T-cell (primary cell): Measurements from ENCODE around the gene ATP10D. TPM values are rescaled to one million over a fixed set of nuclear protein-coding genes. Genes with fewer than 3 reads are reported as not detected.
A peak's percentile ranks its signal among the peaks of the same experiment; 100 is the strongest.

Experiments used
- ATAC-seq, 4 experiments: fragments of 200-7000 bp in 3 of 4; fragments of 150-1000 bp in 1 of 4; cut with Tn5 transposase; replicated peaks in 1 of 4; 1 replicate in 3 of 4; 2 replicates in 1 of 4; pipeline ENCODE4 v1.10.0; 2021; ENCODE audit warnings: moderate library complexity in 3 of 4, mild to moderate bottlenecking in 2 of 4, moderate number of reproducible peaks in 1 of 4
- CTCF ChIA-PET, 2 donors: fragments of 300-600 bp; sonication (Branson Sonifier 250); formaldehyde crosslinking; loops; one replicate each; lab custom pipeline; 2022; ENCODE audit warnings: antibody characterized with exemption in 2 of 2; lab: Charles Lee
- POLR2A ChIA-PET, 2 donors: fragments of 300-600 bp; sonication (Branson Sonifier 250); formaldehyde crosslinking; loops; one replicate each; lab custom pipeline; 2022; ENCODE audit warnings: antibody characterized with exemption in 2 of 2; lab: Charles Lee
- DNase-seq, 35 experiments: peaks; one replicate each; pipeline versions ENCODE4 v3.0.0 to v3.0.0-alpha.2; 2013 to 2023
- H3K27ac ChIP-seq: one replicate; pipeline ENCODE4 v1.5.1; 2013; ENCODE audit warnings: low read length
- H3K27me3 ChIP-seq, 2 experiments: replicated peaks in 1 of 2; 1 replicate in 1 of 2; 2 replicates in 1 of 2; pipeline versions ENCODE4 v1.6.1 to v1.7.0; 2013; ENCODE audit warnings: low read length in 1 of 2, mixed read lengths in 1 of 2; ENCODE audit not compliant: control insufficient read depth in 2 of 2, insufficient read depth in 2 of 2; ENCODE audit errors: extremely low read depth in 1 of 2
- H3K36me3 ChIP-seq, 2 donors: 1 replicate in 1 of 2; 2 replicates in 1 of 2; pipeline versions ENCODE4 v1.6.1 to v1.7.0; 2013; ENCODE audit warnings: low read length in 1 of 2; ENCODE audit not compliant: control insufficient read depth in 2 of 2, insufficient read depth in 1 of 2; ENCODE audit errors: extremely low read depth in 1 of 2
- H3K4me1 ChIP-seq, 2 experiments: 1 replicate in 1 of 2; 2 replicates in 1 of 2; pipeline versions ENCODE4 v1.6.1 to v1.7.0; 2013; ENCODE audit warnings: low read length in 2 of 2, mixed read lengths in 1 of 2; ENCODE audit not compliant: insufficient read depth in 2 of 2, control insufficient read depth in 1 of 2; ENCODE audit errors: extremely low read depth in 1 of 2
- H3K4me3 ChIP-seq, 2 donors: 1 replicate in 1 of 2; 2 replicates in 1 of 2; pipeline versions ENCODE4 v1.5.1 to v1.7.0; 2013; ENCODE audit warnings: mild to moderate bottlenecking in 2 of 2, low read length in 1 of 2, moderate library complexity in 1 of 2; ENCODE audit not compliant: control insufficient read depth in 1 of 2; ENCODE audit errors: extremely low read depth in 1 of 2
- H3K9me3 ChIP-seq: 2 replicates; pipeline ENCODE4 v1.7.0; 2013
- H3K27ac Mint-ChIP-seq, 2 donors: one replicate each; pipeline ENCODE4 v1.8.0; 2020 to 2021; ENCODE audit warnings: mild to moderate bottlenecking in 2 of 2, mixed read lengths in 2 of 2
- H3K27me3 Mint-ChIP-seq, 2 donors: one replicate each; pipeline ENCODE4 v1.8.0; 2021 to 2022; ENCODE audit warnings: mixed read lengths in 2 of 2
- H3K36me3 Mint-ChIP-seq: one replicate; pipeline ENCODE4 v1.8.0; 2021; ENCODE audit warnings: mixed read lengths
- H3K4me1 Mint-ChIP-seq, 3 donors: one replicate each; pipeline ENCODE4 v1.8.0; 2020 to 2022; ENCODE audit warnings: mixed read lengths in 3 of 3, mild to moderate bottlenecking in 1 of 3
- H3K4me3 Mint-ChIP-seq, 3 donors: one replicate each; pipeline ENCODE4 v1.8.0; 2020 to 2022; ENCODE audit warnings: mild to moderate bottlenecking in 3 of 3, mixed read lengths in 3 of 3, moderate library complexity in 3 of 3
- H3K9me3 Mint-ChIP-seq, 3 donors: one replicate each; pipeline ENCODE4 v1.8.0; 2020 to 2022; ENCODE audit warnings: mixed read lengths in 3 of 3
- WGBS: methylation state at CpG from one replicate; pipeline ENCODE4 v1.1.5; 2013; ENCODE audit warnings: missing lambda C conversion rate; ENCODE audit not compliant: insufficient coverage; 5-methylcytosine and 5-hydroxymethylcytosine counted together
- total RNA-seq, 35 experiments: library from RNA in 6 of 35; stranded (reverse) in 6 of 35; fragments of 120-200 nt in 1 of 35; gene quantifications; one replicate each; pipeline versions ENCODE4 v1.2.1 to v1.2.4 and lab custom pipeline; 2013 to 2026

The ATP10D gene
- total RNA-seq, 5 donors from 2014 or later (not counting 1 experiment from before 2014, with no cell fraction given), result 2.3 to 8.0 (median 5.0) TPM

- Histone ChIP-seq H3K36me3 (no peaks in the 10 kb centered on the region), H3K9me3 (no peaks in the 10 kb centered on the region), H3K4me1 (no peaks in the 10 kb centered on the region), H3K27me3 (no peaks in the 10 kb centered on the region), H3K4me3 (no peak overlapping the region), H3K27ac (no peak overlapping the region)
- H3K27me3 Mint-ChIP-seq, result no peaks in the 10 kb centered on the region
- DNase-seq, result no peak
- WGBS, result no CpG with 5 or more reads among the region's 3 CpGs
- H3K36me3 Mint-ChIP-seq, result no peaks in the 10 kb centered on the region
- POLR2A ChIA-PET, result no interaction called here
- no peak for ATAC-seq
- CTCF ChIA-PET, result no interaction called here
- H3K9me3 Mint-ChIP-seq, result no peaks in the 10 kb centered on the region
- peaks cover 4 to 6% (median 5%) of the 10 kb centered on the region in 3 donors for H3K4me1 Mint-ChIP-seq
- no peak overlapping the region for H3K27ac Mint-ChIP-seq
- no peak overlapping the region for H3K4me3 Mint-ChIP-seq
Measured at GRCh38 chr4:47505666-47506065, 20.6 kb downstream of the ATP10D start.

DNA sequence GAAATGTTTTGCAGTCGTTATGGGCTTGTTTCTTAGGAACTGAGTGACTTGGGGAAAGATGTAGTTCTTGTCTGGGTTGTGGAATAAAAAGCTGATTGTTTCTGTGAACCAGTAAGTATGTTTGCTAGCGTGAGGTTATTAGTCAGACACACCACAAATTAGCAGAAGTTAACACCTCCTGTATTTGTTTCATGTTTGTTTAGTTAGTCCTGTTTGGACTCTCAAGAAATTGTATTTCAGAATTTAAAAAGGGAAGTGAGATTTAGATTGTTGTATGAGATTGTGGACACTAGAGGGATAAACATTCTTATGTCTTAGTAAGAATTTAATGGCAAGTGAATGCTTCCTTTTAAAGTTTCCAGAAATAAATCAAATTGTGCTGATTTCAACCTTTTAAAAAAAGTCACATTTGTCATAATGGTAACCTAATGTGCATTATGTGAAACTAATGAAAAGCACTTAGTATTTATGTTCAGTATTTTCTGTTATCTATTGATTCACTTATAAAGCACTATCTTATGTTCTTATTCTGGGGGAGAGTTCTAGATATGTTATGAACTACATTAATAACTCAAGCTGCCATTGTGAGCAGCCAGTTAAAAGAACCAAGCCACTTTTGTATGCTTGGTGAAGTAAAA is 25.6 kb downstream of the ATP10D start:
- DNase-seq, result no peak
- Mint-ChIP-seq H3K4me1 (peaks cover 7 to 16% (median 13%) of the 10 kb centered on the region in 3 donors), H3K9me3 (no peaks in the 10 kb centered on the region), H3K4me3 (no peak overlapping the region), H3K36me3 (peaks cover 19% of the 10 kb centered on the region), H3K27ac (peak overlapping the region in 1 of 2 donors; percentile 41), H3K27me3 (no peaks in the 10 kb centered on the region)
- no peaks in the 10 kb centered on the region for H3K4me1 ChIP-seq
- H3K27me3 ChIP-seq, result no peaks in the 10 kb centered on the region
- WGBS, result 60% methylated on average over 1 of the region's 2 CpGs
- no peaks in the 10 kb centered on the region for H3K9me3 ChIP-seq
- no peaks in the 10 kb centered on the region for H3K36me3 ChIP-seq
- ChIA-PET POLR2A (no interaction called here), CTCF (interaction anchor here in 1 of 2 donors (1.4 kb wide), 1 partner anchor 47 kb away, joined by 3 read pairs; the partner anchor contains the start of gene COMMD8)
- H3K27ac ChIP-seq, result no peak overlapping the region
- H3K4me3 ChIP-seq, result no peak overlapping the region
- no peak for ATAC-seq

DNA sequence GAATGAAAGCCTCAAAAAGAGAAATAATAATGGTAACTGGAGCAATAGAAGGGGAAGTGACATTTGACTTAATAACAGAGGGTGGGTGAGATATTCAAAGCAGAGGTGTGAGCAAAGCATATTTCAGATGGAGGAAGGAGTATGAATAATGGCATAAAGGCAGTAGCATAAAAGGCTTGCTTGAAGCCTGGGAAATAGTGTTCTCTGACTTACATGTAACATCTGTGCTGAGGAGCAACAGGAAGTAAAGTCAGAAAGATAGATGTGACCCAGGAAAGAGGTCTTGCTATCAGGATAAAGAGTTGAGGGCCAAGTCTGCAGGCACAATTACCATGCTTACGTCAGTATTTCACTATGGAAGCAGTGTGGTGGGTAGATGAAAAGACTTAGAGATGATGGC is 28.4 kb downstream of the ATP10D start:
- H3K4me1 Mint-ChIP-seq, result peaks cover 7 to 16% (median 13%) of the 10 kb centered on the region in 3 donors
- H3K4me3 Mint-ChIP-seq, result no peak overlapping the region
- WGBS, result 89% methylated on average over 1 of the region's 1 CpG
- H3K9me3 Mint-ChIP-seq, result no peaks in the 10 kb centered on the region
- no peak overlapping the region for H3K27ac Mint-ChIP-seq
- ChIA-PET CTCF (no interaction called here), POLR2A (no interaction called here)
- peaks cover 19% of the 10 kb centered on the region for H3K36me3 Mint-ChIP-seq
- no peak overlapping the region for H3K4me3 ChIP-seq
- ATAC-seq (no peak), DNase-seq (no peak)
- H3K27me3 Mint-ChIP-seq, result no peaks in the 10 kb centered on the region
- H3K4me1 ChIP-seq, result no peaks in the 10 kb centered on the region
- no peaks in the 10 kb centered on the region for H3K27me3 ChIP-seq
- no peak overlapping the region for H3K27ac ChIP-seq
- no peaks in the 10 kb centered on the region for H3K36me3 ChIP-seq
- H3K9me3 ChIP-seq, result no peaks in the 10 kb centered on the region

GRCh38 chr4:47519239-47519883 is 34.3 kb downstream of the ATP10D start:
- H3K27ac ChIP-seq, result no peak overlapping the region
- ChIA-PET POLR2A (no interaction called here), CTCF (interaction anchor here in 1 of 2 donors (0.6 kb wide), 1 partner anchor 45 kb away, joined by 3 read pairs; no protein-coding TSS in a partner anchor)
- peaks cover 10% of the 10 kb centered on the region for H3K36me3 Mint-ChIP-seq
- H3K9me3 Mint-ChIP-seq, result no peaks in the 10 kb centered on the region
- H3K4me1 Mint-ChIP-seq, result peaks cover 8 to 10% (median 9%) of the 10 kb centered on the region in 3 donors
- H3K36me3 ChIP-seq, result no peaks in the 10 kb centered on the region
- ATAC-seq (peak in 1 of 4 experiments; percentile 35), DNase-seq (no peak)
- H3K4me3 ChIP-seq, result no peak overlapping the region
- H3K9me3 ChIP-seq, result no peaks in the 10 kb centered on the region
- WGBS, result no CpG with 5 or more reads among the region's 3 CpGs
- no peaks in the 10 kb centered on the region for H3K27me3 Mint-ChIP-seq
- no peak overlapping the region for H3K4me3 Mint-ChIP-seq
- no peaks in the 10 kb centered on the region for H3K27me3 ChIP-seq
- H3K27ac Mint-ChIP-seq, result no peak overlapping the region
- no peaks in the 10 kb centered on the region for H3K4me1 ChIP-seq

DNA sequence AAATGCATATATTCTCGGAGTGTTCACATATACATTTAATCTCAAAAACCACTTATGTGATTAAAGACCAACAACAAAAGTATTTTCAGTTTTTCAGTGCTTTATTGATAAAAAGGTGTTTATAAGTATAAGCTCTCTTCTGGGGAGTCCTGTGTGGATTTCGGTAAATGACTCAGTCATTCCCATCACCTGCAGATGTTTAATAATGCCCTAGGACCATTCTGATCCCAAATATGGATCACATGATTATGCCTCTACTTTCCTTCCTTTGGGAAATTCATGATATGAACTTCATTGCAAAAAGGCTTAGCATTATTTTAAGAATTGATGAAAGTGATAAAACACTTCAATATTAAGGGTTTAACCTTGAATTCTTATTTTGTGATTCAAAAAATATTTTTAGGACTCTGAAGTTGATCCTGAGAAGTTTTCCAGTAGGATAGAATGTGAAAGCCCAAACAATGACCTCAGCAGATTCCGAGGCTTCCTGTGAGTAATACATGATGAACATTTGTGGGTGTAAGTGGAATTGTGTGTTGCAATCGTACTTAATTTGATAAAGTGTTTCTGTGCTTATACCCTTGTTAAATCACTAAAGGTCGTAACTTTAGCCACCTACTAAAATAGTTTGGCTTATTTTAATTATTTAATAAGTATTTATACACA is 40.2 kb downstream of the ATP10D start:
- POLR2A ChIA-PET, result no interaction called here
- 100% methylated on average over 1 of the region's 5 CpGs for WGBS
- CTCF ChIA-PET, result interaction anchor here in 1 of 2 donors (0.9 kb wide), 1 partner anchor 16 kb away, joined by 3 read pairs; no protein-coding TSS in a partner anchor
- H3K27ac Mint-ChIP-seq, result no peak overlapping the region
- Histone ChIP-seq H3K4me3 (no peak overlapping the region), H3K9me3 (no peaks in the 10 kb centered on the region), H3K27me3 (no peaks in the 10 kb centered on the region), H3K27ac (no peak overlapping the region), H3K4me1 (no peaks in the 10 kb centered on the region), H3K36me3 (no peaks in the 10 kb centered on the region)
- peaks cover 4 to 7% (median 4%) of the 10 kb centered on the region in 3 donors for H3K4me1 Mint-ChIP-seq
- peaks cover 2 to 14% (median 5%) of the 10 kb centered on the region in 3 donors for H3K9me3 Mint-ChIP-seq
- no peak overlapping the region for H3K4me3 Mint-ChIP-seq
- ATAC-seq, result no peak
- H3K36me3 Mint-ChIP-seq, result peaks cover 26% of the 10 kb centered on the region
- H3K27me3 Mint-ChIP-seq, result no peaks in the 10 kb centered on the region
- DNase-seq, result no peak

- Mint-ChIP-seq H3K4me1 (peaks cover 11 to 14% (median 14%) of the 10 kb centered on the region in 3 donors), H3K4me3 (no peak overlapping the region), H3K27ac (no peak overlapping the region), H3K9me3 (peaks cover 2 to 14% (median 5%) of the 10 kb centered on the region in 3 donors), H3K36me3 (peaks cover 26% of the 10 kb centered on the region), H3K27me3 (no peaks in the 10 kb centered on the region)
- Histone ChIP-seq H3K4me1 (peaks cover 4 to 9% of the 10 kb centered on the region in 2 experiments), H3K27ac (no peak overlapping the region), H3K9me3 (no peaks in the 10 kb centered on the region), H3K36me3 (no peaks in the 10 kb centered on the region), H3K27me3 (no peaks in the 10 kb centered on the region), H3K4me3 (no peak overlapping the region)
- no peak for DNase-seq
- ChIA-PET POLR2A (interaction anchor here in 1 of 2 donors (0.5 kb wide), 1 partner anchor 334 kb away, joined by 3 read pairs; no protein-coding TSS in a partner anchor), CTCF (interaction anchor here in 1 of 2 donors (1.2 kb wide), 1 partner anchor 41 kb away, joined by 3 read pairs; the partner anchor contains the start of gene ATP10D)
- ATAC-seq, result no peak
Measured at GRCh38 chr4:47526281-47526680, 41.2 kb downstream of the ATP10D start.
